NCI-H526 treated with DMSO at 0.1 percent for 48 hours (cell line): ENCODE data around the gene FAM204A.

Experiments
- DNase-seq: peaks from one replicate; lab custom pipeline; 2025; lab: John Stamatoyannopoulos, UW

Gene FAM204A

GRCh38 chr10:118278649-118279048 lies 63.5 kb downstream of the FAM204A start:
- DNase-seq = no peak

- no peak for DNase-seq
Observed at GRCh38 chr10:118277871-118278270, 64.3 kb downstream of the FAM204A start.

- no peak for DNase-seq
Observed at GRCh38 chr10:118276727-118277126, 65.4 kb downstream of the FAM204A start.

GRCh38 chr10:118276204-118276603 lies 65.9 kb downstream of the FAM204A start:
- DNase-seq = no peak

- DNase-seq = no peak
Observed at GRCh38 chr10:118273662-118274061, 68.5 kb downstream of the FAM204A start.

GRCh38 chr10:118272767-118273166 lies 69.4 kb downstream of the FAM204A start:
- no peak for DNase-seq

GRCh38 chr10:118272149-118272721 lies 69.9 kb downstream of the FAM204A start:
- DNase-seq = no peak

GRCh38 chr10:118271671-118272070 lies 70.5 kb downstream of the FAM204A start:
- DNase-seq = no peak

GRCh38 chr10:118266098-118266748 lies 75.9 kb downstream of the FAM204A start:
- DNase-seq = no peak

- DNase-seq = no peak
Observed at GRCh38 chr10:118264838-118265470, 77.2 kb downstream of the FAM204A start.

GRCh38 chr10:118264252-118264651 lies 77.9 kb downstream of the FAM204A start:
- DNase-seq = no peak

- DNase-seq = no peak
Observed at GRCh38 chr10:118262538-118262937, 79.6 kb downstream of the FAM204A start.

- no peak for DNase-seq
Observed at GRCh38 chr10:118259288-118259906, 82.7 kb downstream of the FAM204A start.

GRCh38 chr10:118258285-118258684 lies 83.8 kb downstream of the FAM204A start:
- no peak for DNase-seq

GRCh38 chr10:118256825-118257570 lies 85.1 kb downstream of the FAM204A start:
- DNase-seq = no peak

- DNase-seq = no peak
Observed at GRCh38 chr10:118256209-118256608, 85.9 kb downstream of the FAM204A start.

- no peak for DNase-seq
Observed at GRCh38 chr10:118255355-118255754, 86.8 kb downstream of the FAM204A start.

- DNase-seq = no peak
Observed at GRCh38 chr10:118254654-118255053, 87.5 kb downstream of the FAM204A start.

- DNase-seq = no peak
Observed at GRCh38 chr10:118253397-118253796, 88.7 kb downstream of the FAM204A start.

GRCh38 chr10:118251791-118252190 lies 90.3 kb downstream of the FAM204A start:
- DNase-seq = no peak

- no peak for DNase-seq
Observed at GRCh38 chr10:118249714-118250113, 92.4 kb downstream of the FAM204A start.
